Measurements from ENCODE around the gene KDM6A.

Gene KDM6A

DNA sequence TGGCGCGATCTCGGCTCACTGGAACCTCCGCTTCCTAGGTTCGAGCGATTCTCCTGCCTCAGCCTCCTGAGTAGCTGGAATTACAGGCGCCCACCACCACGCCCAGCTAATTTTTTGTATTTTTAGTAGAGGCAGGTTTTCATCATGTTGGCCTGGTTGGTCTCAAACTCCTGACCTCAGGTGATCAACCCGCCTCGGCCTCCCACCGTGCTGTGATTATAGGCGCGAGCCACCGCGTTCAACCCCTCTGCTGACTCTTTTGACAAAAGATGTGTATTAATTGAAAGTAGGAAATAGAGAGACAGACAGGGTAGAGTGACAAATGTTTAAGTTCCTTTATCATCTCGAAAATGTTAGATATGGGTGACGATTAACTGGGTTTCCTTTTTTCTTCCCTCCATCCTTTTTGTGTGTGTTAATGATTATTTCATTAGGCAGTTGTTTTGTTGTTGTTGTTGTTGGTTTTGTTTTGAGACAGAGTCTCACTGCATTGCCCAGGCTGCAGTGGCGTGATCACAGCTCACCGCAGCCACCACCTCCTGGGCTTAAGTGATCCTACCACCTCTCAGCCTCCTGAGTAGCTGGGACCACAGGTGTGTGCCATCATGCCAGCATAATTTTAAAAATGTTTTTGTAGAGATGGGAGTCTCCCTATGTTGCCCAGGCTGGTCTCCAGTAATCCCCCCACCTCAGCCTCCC lies 79.5 kb downstream of the KDM6A start:
- peak overlapping the region in 1 of 7 experiments; percentile 23 for H3K4me3 ChIP-seq
- no peak overlapping the region for H3K27ac ChIP-seq

- Histone ChIP-seq H3K27ac (no peak overlapping the region), H3K4me3 (no peak overlapping the region)
These were observed 80.9 kb downstream of the KDM6A start for GRCh38 chrX:44953734-44954502.

- Histone ChIP-seq H3K4me3 (no peak overlapping the region), H3K27ac (no peak overlapping the region)
These were observed 81.6 kb downstream of the KDM6A start for GRCh38 chrX:44954562-44954961.

- H3K4me3 ChIP-seq, result no peak overlapping the region
- no peak overlapping the region for H3K27ac ChIP-seq
These were observed 84.9 kb downstream of the KDM6A start for GRCh38 chrX:44957848-44958247.

DNA sequence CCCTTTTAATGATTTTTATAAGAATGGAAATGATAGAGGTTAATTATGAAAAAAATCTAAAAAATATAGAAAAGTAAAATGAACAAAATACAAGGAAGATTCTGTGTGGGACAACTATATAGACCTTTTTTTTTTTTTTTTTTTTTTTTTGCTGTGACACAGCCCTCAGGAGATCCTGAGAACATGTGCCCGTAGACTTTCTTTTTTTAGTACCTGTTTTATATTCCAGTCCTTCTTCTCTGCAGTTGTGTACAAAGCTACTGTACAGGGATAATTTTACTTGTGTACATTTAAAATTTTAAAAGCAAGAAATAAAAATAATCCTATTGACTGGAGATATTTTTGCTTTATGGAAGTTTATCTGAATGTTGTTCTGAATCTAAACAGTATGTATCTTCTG lies 85.5 kb downstream of the KDM6A start:
- H3K27ac ChIP-seq, result no peak overlapping the region

DNA sequence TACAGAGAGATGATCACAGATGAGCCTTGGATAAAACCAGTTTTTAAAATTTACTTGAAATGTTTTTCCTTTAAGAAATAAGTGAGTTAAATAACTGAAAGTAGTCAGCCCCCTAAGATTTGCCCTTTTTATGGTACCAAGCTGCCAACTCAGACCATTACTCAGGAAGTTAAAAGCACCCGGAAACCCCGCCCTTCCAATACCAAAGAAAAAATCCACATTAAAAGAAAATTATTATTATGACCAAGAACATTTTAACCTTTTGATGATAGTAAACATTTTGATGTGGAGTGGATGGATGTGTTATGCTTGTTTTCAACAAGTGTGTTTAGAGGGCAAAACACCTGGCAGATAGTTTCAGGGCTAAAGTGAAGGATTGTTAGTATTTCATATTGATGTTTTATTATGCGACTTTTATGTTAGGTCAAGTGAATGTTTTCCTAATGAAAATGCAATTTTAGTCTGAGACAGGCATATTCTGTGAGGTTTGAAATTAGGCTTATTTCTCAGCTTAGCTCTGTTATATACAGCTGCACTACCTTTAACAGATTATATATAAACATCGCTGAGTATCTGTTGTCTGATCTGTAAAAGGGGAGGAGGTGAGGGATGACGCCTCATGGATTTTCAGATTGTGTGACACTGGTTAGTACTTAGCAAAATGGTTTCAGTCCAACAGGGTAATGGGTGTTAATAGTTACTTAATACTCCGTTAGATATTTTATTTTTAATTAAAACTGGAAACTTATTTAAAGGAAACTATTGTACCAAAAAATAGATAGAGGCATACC lies 89.0 kb downstream of the KDM6A start:
- no peak overlapping the region for H3K4me3 ChIP-seq
- H3K27ac ChIP-seq, result no peak overlapping the region

More for the DNA sequence above, 85.5 kb downstream of the KDM6A start:
- no peak overlapping the region for H3K4me3 ChIP-seq

DNA sequence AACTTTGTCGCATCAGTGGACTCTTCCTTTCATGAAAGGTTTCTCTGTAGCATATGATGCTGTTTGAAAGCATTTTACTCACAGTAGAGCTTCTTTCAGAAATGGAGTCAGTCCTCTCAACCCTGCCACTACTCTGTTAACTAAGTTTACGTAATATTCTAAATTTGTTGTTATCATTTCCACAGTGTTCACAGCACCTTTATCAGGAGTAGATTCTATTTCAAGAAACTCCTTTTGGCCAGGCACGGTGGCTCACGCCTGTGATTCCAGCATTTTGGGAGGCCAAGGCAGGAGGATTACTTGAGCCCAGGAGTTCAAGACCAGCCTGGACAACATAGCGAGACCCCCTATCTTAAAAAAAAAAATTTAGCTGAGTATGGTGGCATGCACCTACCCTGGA lies 90.0 kb downstream of the KDM6A start:
- Histone ChIP-seq H3K4me3 (no peak overlapping the region), H3K27ac (no peak overlapping the region)

DNA sequence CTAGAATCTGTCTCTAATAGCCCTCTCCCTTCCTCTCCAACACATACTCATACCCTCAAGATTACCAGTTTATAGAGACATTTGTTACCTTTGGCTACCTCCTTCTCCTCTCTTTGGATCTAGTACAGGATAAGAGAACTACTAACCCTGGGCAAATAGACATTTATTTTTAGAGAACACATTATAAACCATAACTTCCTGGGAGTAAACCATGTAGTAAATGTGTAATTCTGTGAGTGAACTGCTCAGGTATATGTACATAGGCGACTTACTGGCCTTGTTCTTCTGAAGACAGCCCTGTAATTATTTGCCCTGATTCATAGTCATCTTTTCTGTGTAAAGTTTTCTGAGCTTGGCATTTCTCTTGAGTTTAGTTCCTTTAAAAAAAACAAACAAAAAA lies 94.2 kb downstream of the KDM6A start:
- no peak overlapping the region for H3K4me3 ChIP-seq
- H3K27ac ChIP-seq, result no peak overlapping the region

DNA sequence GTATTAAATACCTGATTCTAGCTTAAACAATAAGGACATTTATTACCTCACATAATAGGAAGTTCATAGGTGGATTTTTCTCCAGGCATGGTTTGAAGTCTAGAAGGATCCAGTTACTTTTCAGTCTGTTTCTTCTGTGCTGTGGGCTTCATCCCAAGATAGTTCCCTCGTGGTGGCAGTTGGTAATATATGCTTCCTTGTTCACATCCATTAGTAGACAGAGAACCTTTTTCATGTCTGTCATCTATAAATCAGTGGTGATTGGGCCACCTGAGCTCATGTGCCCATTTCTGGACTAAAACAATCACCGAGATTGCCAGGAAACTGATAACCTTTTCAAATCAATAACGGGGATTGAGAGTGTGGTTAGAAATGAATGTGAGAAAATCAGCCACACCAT lies 97.7 kb downstream of the KDM6A start:
- H3K4me3 ChIP-seq, result no peak overlapping the region
- H3K27ac ChIP-seq, result no peak overlapping the region

- no peak overlapping the region for H3K4me3 ChIP-seq
- no peak overlapping the region for H3K27ac ChIP-seq
These were observed 98.7 kb downstream of the KDM6A start for GRCh38 chrX:44971674-44972073.

DNA sequence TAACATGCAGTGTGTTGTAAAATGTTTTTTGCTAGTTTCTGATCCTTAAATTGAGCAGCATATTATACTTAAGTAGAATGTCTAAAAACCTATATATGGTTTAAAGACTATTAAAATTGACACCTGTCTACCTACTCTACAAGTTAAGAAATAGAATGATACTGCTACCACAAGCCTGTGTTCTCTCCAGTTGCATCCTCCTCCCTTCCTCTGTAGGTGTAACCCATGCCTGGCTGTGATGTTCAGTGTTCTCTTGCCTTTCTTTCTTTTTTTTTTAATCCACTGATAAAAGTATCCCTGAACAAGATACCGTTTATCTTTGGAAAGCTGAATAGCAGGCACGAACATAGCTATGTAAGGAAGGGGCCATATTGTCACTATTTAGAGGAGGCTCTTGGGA lies 99.1 kb downstream of the KDM6A start:
- no peak overlapping the region for H3K4me3 ChIP-seq
- no peak overlapping the region for H3K27ac ChIP-seq

DNA sequence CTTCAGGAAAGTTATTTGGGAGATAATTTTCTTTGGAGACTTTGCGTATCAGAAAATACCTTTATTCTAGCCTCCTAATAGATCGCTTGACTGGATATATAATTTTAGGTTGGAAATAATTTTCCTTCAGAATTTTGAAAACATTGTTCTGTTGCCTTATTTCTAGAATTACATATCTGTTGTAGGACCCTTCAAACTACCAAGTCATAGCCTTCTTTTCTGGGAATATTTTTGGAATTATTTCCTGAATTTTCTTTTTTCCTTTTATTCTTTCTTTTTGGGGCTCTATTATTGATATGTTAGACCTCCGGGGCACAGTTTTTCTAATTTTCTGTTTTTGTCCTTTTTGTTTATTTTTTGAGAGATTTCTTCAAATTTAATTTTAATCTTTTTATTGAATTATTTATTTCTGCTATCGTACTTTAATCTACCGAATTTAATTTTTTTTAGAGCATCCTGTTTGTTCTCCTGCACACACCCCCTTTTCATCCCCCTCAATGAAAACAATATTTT lies 100.5 kb downstream of the KDM6A start:
- Histone ChIP-seq H3K27ac (no peak overlapping the region), H3K4me3 (no peak overlapping the region)

DNA sequence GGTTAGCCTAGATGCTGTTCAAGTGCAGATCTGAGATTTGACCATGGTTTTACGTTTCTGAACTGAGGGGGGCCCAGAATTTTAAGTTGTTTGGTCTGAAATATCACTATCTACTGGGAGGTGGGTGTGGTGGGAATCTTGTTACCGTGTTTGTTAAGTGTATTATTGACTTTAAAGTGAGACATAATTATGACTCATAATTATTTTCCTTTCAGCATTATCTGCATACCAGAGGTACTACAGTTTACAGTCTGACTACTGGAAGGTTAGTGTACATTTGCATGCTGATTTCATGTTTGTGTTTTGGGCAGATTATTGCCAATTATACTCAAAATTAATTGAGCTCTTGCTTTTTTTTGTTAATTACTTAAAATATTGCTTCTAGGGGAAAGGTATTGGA lies 101.5 kb downstream of the KDM6A start:
- no peak overlapping the region for H3K4me3 ChIP-seq
- no peak overlapping the region for H3K27ac ChIP-seq

DNA sequence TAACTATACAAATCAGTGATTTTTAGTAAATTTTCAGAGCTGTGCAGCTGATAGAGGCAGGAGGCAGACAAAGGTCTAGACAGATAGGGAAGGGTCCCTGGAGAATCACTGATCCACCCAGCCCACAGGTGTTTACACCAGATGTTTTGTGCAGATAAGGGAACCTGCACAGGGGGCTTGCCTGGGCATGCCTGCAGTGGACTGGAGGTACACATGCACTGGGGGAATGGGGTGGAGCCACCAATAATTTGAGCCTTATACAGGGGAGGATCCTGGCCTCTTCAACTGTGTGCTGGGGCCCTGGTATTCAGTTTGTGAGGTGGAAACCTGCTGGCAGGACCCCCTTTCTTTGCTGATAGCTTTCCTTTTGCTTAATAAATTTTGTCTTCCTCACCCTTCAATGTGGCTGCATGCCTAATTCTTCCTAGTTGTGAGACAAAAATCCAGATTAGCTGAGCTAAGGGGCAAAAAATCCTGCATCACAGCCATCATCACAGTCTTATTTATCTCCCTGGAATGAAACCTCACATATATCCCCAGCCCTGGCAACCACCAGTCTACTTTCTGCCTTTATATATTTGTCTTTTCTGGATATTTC lies 102.8 kb downstream of the KDM6A start:
- Histone ChIP-seq H3K27ac (no peak overlapping the region), H3K4me3 (no peak overlapping the region)

- no peak overlapping the region for H3K27ac ChIP-seq
- no peak overlapping the region for H3K4me3 ChIP-seq
These were observed 106.0 kb downstream of the KDM6A start for GRCh38 chrX:44978976-44979375.

DNA sequence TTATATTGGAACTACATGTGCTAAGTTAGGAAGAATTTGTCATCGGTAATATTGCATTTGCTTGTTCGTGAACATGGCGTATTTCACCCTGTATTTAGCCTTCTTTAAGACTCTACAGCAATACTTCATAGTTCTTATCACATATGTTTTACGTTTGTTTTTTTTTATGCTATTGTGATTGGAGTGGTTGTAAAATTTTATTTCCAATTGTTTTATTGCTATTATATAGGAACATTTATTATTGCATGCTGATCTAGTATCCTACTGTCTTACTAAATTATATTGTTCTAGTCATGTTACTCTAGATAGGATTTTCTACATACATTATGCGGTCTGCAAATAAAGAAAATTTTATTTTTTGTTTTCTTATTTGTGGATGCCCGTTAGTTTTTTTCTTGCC lies 107.4 kb downstream of the KDM6A start:
- no peak overlapping the region for H3K4me3 ChIP-seq
- no peak overlapping the region for H3K27ac ChIP-seq

GRCh38 chrX:44980883-44981282 lies 107.9 kb downstream of the KDM6A start:
- Histone ChIP-seq H3K4me3 (no peak overlapping the region), H3K27ac (no peak overlapping the region)

- Histone ChIP-seq H3K27ac (no peak overlapping the region), H3K4me3 (no peak overlapping the region)
These were observed 117.2 kb downstream of the KDM6A start for GRCh38 chrX:44989995-44990770.

DNA sequence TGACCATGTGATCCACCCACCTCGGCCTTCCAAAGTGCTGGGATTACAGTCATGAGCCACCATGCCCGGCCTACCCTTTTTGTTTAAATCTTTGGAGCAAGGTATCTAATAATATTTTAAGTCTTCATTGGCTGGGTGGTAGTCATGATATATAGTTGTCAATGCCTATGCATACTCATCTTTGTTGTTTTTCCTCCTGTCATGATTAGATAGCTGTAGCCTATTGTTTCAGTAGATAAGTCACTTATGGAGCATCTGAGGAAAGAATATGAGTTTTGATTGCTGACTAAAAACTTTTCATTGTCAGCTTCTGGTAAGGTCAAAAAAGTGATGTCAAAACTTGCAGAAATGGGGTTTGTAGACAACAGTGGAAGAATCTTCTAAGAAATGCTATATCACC lies 119.8 kb downstream of the KDM6A start:
- no peak overlapping the region for H3K4me3 ChIP-seq
- H3K27ac ChIP-seq, result no peak overlapping the region
